ENCODE results near the gene RSRC1.

RSRC1 gene

DNA sequence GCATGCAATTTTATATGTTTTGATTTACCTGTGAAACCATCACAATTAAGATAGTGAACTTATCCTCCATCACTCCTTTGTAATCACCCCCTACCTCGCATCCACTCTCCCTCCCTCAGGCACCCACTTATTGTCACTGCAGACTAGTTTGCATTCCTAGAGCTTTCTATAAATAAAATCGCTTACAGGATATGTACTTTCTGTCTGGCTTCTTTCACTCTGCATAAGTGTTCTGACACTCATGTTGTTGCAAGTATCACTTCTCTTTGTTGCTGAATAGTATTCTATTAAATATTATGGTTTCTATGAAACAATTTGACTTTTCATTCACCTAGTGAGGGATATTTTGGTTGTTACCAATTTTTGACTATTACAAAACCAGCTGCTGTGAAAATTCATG is 139.3 kb downstream of the RSRC1 start:
- no peak overlapping the region for H2AK5ac ChIP-seq (ENCODE audit: low read length)
- no peak overlapping the region for H2AFZ ChIP-seq (ENCODE audit: insufficient read depth, low read length, poor library complexity)
- no peak overlapping the region for H3K4ac ChIP-seq (ENCODE audit: low read depth, low read length)
- no peaks in the 10 kb centered on the region for H3K4me1 ChIP-seq (ENCODE audit: control insufficient read depth in 1 of 2, insufficient read depth in 2 of 2, low read length in 2 of 2)
- H4K8ac ChIP-seq (ENCODE audit: low read depth, low read length) = no peak overlapping the region
- no CpG with 5 or more reads among the region's 2 CpGs for WGBS (ENCODE audit: extremely low coverage, insufficient coverage, insufficient read length)
- H2BK5ac ChIP-seq (ENCODE audit: low read depth, low read length, poor library complexity) = no peak overlapping the region
- no peak overlapping the region for H2BK12ac ChIP-seq (ENCODE audit: low read length)
- H3K14ac ChIP-seq (ENCODE audit: low read length) = no peak overlapping the region
- no peak overlapping the region for H2BK120ac ChIP-seq (ENCODE audit: insufficient read depth, low read length, poor library complexity)
- no peak overlapping the region for H3K4me2 ChIP-seq (ENCODE audit: low read length)
- no peak overlapping the region for H3K4me3 ChIP-seq (ENCODE audit: low read depth, low read length)
- no peak overlapping the region for H3K23ac ChIP-seq (ENCODE audit: low read length)
- no peaks in the 10 kb centered on the region for H3K36me3 ChIP-seq (ENCODE audit: control insufficient read depth in 1 of 2, insufficient read depth in 2 of 2, low read length in 2 of 2)
- H3K27ac ChIP-seq (ENCODE audit: low read depth, low read length) = no peak overlapping the region
- no peak overlapping the region for H3K9ac ChIP-seq (ENCODE audit: low read length)
- H3K79me1 ChIP-seq (ENCODE audit: low read length) = no peaks in the 10 kb centered on the region
- H4K91ac ChIP-seq (ENCODE audit: low read depth, low read length) = no peak overlapping the region
- H3K79me2 ChIP-seq (ENCODE audit: control insufficient read depth, insufficient read depth, low read length, poor library complexity) = no peaks in the 10 kb centered on the region
- no peak for DNase-seq
- H4K12ac ChIP-seq (ENCODE audit: low read depth, low read length) = no peak overlapping the region
- H3K27me3 ChIP-seq (ENCODE audit: insufficient read depth, low read length) = no peaks in the 10 kb centered on the region
- no peaks in the 10 kb centered on the region for H3K9me3 ChIP-seq (ENCODE audit: insufficient read depth, low read depth, low read length)
- H3K18ac ChIP-seq (ENCODE audit: low read length) = no peak overlapping the region

DNA sequence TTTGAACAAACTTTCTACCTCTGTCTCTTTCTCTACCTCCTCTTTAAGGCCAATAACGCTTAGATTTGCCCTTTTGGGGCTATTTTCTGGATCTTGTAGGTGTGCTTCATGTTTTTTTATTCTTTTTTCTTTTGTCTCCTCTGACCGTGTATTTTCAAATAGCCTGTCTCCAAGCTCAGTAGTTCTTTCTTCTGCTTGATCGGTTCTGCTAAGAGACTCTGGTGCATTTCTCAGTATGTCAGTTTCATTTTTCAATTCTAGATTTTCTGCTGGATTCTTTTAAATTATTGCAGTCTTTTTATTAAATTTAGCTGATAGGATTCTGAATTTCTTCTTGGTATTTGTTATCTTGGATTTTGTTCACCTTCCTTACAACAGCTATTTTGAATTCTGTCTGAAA is 148.7 kb downstream of the RSRC1 start:
- Histone ChIP-seq H2AFZ (ENCODE audit: insufficient read depth, low read length, poor library complexity) (no peak overlapping the region), H3K27me3 (ENCODE audit: insufficient read depth, low read length) (no peaks in the 10 kb centered on the region), H3K4ac (ENCODE audit: low read depth, low read length) (no peak overlapping the region), H3K23ac (ENCODE audit: low read length) (no peak overlapping the region), H4K91ac (ENCODE audit: low read depth, low read length) (no peak overlapping the region), H3K79me2 (ENCODE audit: control insufficient read depth, insufficient read depth, low read length, poor library complexity) (no peaks in the 10 kb centered on the region), H3K4me2 (ENCODE audit: low read length) (no peak overlapping the region), H2AK5ac (ENCODE audit: low read length) (no peak overlapping the region), H3K9me3 (ENCODE audit: insufficient read depth, low read depth, low read length) (peaks cover 2% of the 10 kb centered on the region), H3K27ac (ENCODE audit: low read depth, low read length) (no peak overlapping the region), H2BK120ac (ENCODE audit: insufficient read depth, low read length, poor library complexity) (no peak overlapping the region), H3K36me3 (ENCODE audit: control insufficient read depth in 1 of 2, insufficient read depth in 2 of 2, low read length in 2 of 2) (no peaks in the 10 kb centered on the region), H3K4me3 (ENCODE audit: low read depth, low read length) (no peak overlapping the region), H3K9ac (ENCODE audit: low read length) (no peak overlapping the region), H4K8ac (ENCODE audit: low read depth, low read length) (no peak overlapping the region), H3K14ac (ENCODE audit: low read length) (no peak overlapping the region), H2BK5ac (ENCODE audit: low read depth, low read length, poor library complexity) (no peak overlapping the region), H3K4me1 (ENCODE audit: control insufficient read depth in 1 of 2, insufficient read depth in 2 of 2, low read length in 2 of 2) (no peaks in the 10 kb centered on the region), H3K18ac (ENCODE audit: low read length) (no peak overlapping the region), H3K79me1 (ENCODE audit: low read length) (no peaks in the 10 kb centered on the region), H2BK12ac (ENCODE audit: low read length) (no peak overlapping the region), H4K12ac (ENCODE audit: low read depth, low read length) (no peak overlapping the region)
- DNase-seq = no peak
- WGBS (ENCODE audit: extremely low coverage, insufficient coverage, insufficient read length) = no CpG with 5 or more reads among the region's 3 CpGs

DNA sequence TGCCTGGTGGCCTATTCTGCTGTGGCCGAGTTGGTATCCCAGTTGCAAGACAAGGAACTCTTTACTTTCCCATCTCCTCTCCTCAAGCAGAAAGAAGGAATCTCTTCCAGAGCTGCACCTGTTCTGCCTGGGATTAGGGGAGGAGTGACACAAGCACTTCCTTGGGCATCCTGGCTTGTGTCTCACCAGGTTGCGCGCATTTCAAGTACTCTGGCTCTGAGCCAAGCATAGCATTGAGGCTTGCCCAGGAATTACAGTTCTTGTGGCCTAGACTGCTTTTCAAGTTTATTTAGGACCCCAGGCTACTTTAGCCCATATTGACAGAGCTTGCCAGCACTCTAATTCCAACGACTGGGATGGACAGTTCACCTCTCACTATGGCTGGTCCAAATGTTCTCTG is 150.5 kb downstream of the RSRC1 start:
- Histone ChIP-seq H3K27ac (ENCODE audit: low read depth, low read length) (no peak overlapping the region), H4K8ac (ENCODE audit: low read depth, low read length) (no peak overlapping the region), H3K14ac (ENCODE audit: low read length) (no peak overlapping the region), H3K36me3 (ENCODE audit: control insufficient read depth in 1 of 2, insufficient read depth in 2 of 2, low read length in 2 of 2) (no peaks in the 10 kb centered on the region), H3K9me3 (ENCODE audit: insufficient read depth, low read depth, low read length) (peaks cover 2% of the 10 kb centered on the region), H2BK12ac (ENCODE audit: low read length) (no peak overlapping the region), H3K4me3 (ENCODE audit: low read depth, low read length) (no peak overlapping the region), H3K9ac (ENCODE audit: low read length) (no peak overlapping the region), H3K27me3 (ENCODE audit: insufficient read depth, low read length) (no peaks in the 10 kb centered on the region), H2BK5ac (ENCODE audit: low read depth, low read length, poor library complexity) (no peak overlapping the region), H2AK5ac (ENCODE audit: low read length) (no peak overlapping the region), H3K18ac (ENCODE audit: low read length) (no peak overlapping the region), H2AFZ (ENCODE audit: insufficient read depth, low read length, poor library complexity) (no peak overlapping the region), H3K79me1 (ENCODE audit: low read length) (no peaks in the 10 kb centered on the region), H3K4ac (ENCODE audit: low read depth, low read length) (no peak overlapping the region), H4K91ac (ENCODE audit: low read depth, low read length) (no peak overlapping the region), H3K4me2 (ENCODE audit: low read length) (no peak overlapping the region), H3K4me1 (ENCODE audit: control insufficient read depth in 1 of 2, insufficient read depth in 2 of 2, low read length in 2 of 2) (no peaks in the 10 kb centered on the region), H3K79me2 (ENCODE audit: control insufficient read depth, insufficient read depth, low read length, poor library complexity) (no peaks in the 10 kb centered on the region), H4K12ac (ENCODE audit: low read depth, low read length) (no peak overlapping the region), H3K23ac (ENCODE audit: low read length) (no peak overlapping the region), H2BK120ac (ENCODE audit: insufficient read depth, low read length, poor library complexity) (no peak overlapping the region)
- DNase-seq = no peak
- WGBS (ENCODE audit: extremely low coverage, insufficient coverage, insufficient read length) = no CpG with 5 or more reads among the region's 4 CpGs

DNA sequence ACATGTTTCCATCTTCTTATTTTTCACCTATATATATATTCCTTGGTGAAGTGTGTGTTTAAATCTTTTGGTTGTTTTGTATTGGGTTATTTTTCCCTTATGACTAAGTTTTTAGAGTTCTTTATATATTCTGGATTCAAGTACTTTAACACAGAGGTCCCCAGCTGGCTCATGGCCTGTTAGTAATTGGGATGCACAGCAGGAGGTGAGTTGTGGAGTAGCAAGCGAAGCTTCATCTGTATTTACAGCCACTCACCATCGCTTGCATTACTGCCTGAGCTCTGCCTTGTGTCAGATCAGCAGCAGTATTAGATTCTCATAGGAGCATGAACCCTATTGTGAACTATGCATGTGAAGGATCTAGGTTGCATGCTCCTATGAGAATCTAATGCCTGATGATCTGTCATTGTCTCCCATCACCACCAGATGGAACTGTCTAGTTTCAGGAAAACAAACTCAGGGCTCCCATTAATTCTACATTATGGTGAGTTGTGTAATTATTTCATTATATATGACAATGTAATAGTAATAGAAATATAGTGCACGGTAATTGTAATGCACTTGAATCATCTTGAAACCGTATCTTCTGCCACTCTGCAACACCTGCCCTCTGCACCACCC is 151.6 kb downstream of the RSRC1 start:
- H2BK120ac ChIP-seq (ENCODE audit: insufficient read depth, low read length, poor library complexity) = no peak overlapping the region
- no peak overlapping the region for H4K8ac ChIP-seq (ENCODE audit: low read depth, low read length)
- no peak overlapping the region for H2BK5ac ChIP-seq (ENCODE audit: low read depth, low read length, poor library complexity)
- no peak overlapping the region for H2BK12ac ChIP-seq (ENCODE audit: low read length)
- no peak for DNase-seq
- H3K23ac ChIP-seq (ENCODE audit: low read length) = no peak overlapping the region
- no peak overlapping the region for H3K9ac ChIP-seq (ENCODE audit: low read length)
- no peaks in the 10 kb centered on the region for H3K4me1 ChIP-seq (ENCODE audit: control insufficient read depth in 1 of 2, insufficient read depth in 2 of 2, low read length in 2 of 2)
- H3K4me3 ChIP-seq (ENCODE audit: low read depth, low read length) = no peak overlapping the region
- peaks cover 2% of the 10 kb centered on the region for H3K9me3 ChIP-seq (ENCODE audit: insufficient read depth, low read depth, low read length)
- no peak overlapping the region for H3K4ac ChIP-seq (ENCODE audit: low read depth, low read length)
- no peak overlapping the region for H3K14ac ChIP-seq (ENCODE audit: low read length)
- no peaks in the 10 kb centered on the region for H3K79me1 ChIP-seq (ENCODE audit: low read length)
- H3K4me2 ChIP-seq (ENCODE audit: low read length) = no peak overlapping the region
- H4K12ac ChIP-seq (ENCODE audit: low read depth, low read length) = no peak overlapping the region
- no peaks in the 10 kb centered on the region for H3K36me3 ChIP-seq (ENCODE audit: control insufficient read depth in 1 of 2, insufficient read depth in 2 of 2, low read length in 2 of 2)
- H2AFZ ChIP-seq (ENCODE audit: insufficient read depth, low read length, poor library complexity) = no peak overlapping the region
- H3K18ac ChIP-seq (ENCODE audit: low read length) = no peak overlapping the region
- H2AK5ac ChIP-seq (ENCODE audit: low read length) = no peak overlapping the region
- no peaks in the 10 kb centered on the region for H3K79me2 ChIP-seq (ENCODE audit: control insufficient read depth, insufficient read depth, low read length, poor library complexity)
- no peak overlapping the region for H4K91ac ChIP-seq (ENCODE audit: low read depth, low read length)
- no CpG with 5 or more reads among the region's 4 CpGs for WGBS (ENCODE audit: extremely low coverage, insufficient coverage, insufficient read length)
- H3K27ac ChIP-seq (ENCODE audit: low read depth, low read length) = no peak overlapping the region
- no peaks in the 10 kb centered on the region for H3K27me3 ChIP-seq (ENCODE audit: insufficient read depth, low read length)

All from trophoblast cell (in vitro differentiated cells and primary cell).